ENCODE results near the gene SMIM33. TPM values are rescaled to one million over a fixed set of nuclear protein-coding genes. Genes with fewer than 3 reads are reported as not detected.

Gene SMIM33
- total and polyA plus RNA-seq, 2 donors (not counting 1 experiment from before 2014, with no cell fraction given) = not detected

DNA sequence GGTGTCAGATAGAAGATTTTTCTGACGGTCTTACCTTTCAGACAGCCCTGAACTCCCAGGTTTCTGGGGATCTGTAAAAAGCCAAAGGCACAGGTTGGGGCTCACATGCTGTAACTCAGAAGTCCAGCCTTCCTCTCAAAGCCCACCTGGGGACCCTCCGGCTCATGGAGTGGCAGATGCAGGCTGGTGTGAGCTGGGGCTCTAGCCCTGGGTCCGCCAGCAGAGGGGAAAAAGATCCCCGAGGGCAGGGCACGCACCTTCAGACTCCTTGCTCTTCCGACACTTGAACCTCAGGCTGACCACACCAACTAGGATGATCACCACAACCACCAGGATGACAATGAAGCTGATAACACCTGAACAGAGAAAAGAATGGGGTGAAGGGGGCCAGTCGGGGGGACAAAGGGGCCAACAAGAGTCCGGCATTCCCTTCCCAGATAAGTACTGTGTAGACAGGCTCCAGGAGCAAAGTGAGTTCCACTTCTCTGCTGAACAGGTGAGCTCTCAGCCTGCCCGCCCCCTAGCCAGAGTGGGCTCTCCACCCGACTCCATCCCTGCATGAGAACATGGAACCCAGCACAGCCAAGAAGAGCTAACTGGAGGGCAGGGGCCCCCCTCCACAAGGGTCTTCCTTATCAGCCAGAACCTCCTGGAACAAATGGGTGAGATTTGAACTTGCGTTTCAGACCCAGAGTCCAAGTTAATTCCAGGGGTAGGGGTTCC lies 16.1 kb upstream of the SMIM33 start:
- H3K27me3 ChIP-seq (ENCODE audit: control insufficient read depth, insufficient read depth, low read length) = no peaks in the 10 kb centered on the region
- TF ChIP-seq, protein P1, sequence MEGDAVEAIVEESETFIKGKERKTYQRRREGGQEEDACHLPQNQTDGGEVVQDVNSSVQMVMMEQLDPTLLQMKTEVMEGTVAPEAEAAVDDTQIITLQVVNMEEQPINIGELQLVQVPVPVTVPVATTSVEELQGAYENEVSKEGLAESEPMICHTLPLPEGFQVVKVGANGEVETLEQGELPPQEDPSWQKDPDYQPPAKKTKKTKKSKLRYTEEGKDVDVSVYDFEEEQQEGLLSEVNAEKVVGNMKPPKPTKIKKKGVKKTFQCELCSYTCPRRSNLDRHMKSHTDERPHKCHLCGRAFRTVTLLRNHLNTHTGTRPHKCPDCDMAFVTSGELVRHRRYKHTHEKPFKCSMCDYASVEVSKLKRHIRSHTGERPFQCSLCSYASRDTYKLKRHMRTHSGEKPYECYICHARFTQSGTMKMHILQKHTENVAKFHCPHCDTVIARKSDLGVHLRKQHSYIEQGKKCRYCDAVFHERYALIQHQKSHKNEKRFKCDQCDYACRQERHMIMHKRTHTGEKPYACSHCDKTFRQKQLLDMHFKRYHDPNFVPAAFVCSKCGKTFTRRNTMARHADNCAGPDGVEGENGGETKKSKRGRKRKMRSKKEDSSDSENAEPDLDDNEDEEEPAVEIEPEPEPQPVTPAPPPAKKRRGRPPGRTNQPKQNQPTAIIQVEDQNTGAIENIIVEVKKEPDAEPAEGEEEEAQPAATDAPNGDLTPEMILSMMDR (conservative IDR thresholded peaks at IDR 0.05 in 1 of 2, IDR thresholded peaks at IDR 0.05 in 1 of 2; ENCODE audit: low read depth in 1 of 2, low read length in 2 of 2) = no peak
- no peak for TF ChIP-seq EZH2 (IDR thresholded peaks at IDR 0.05; ENCODE audit: low read length, missing control alignments)
- no peaks in the 10 kb centered on the region for H4K20me1 ChIP-seq (ENCODE audit: control insufficient read depth, extremely low read depth, insufficient read depth, low read length)
- H3K4me2 ChIP-seq (ENCODE audit: extremely low read depth, insufficient read depth, low read length) = no peak overlapping the region
- no peak overlapping the region for H3K27ac ChIP-seq (ENCODE audit: insufficient read depth, low read length)
- H2AFZ ChIP-seq (ENCODE audit: low read length) = no peak overlapping the region
- H3K79me2 ChIP-seq (ENCODE audit: control insufficient read depth, insufficient read depth, low read length) = no peaks in the 10 kb centered on the region
- H3K9me3 ChIP-seq (ENCODE audit: control insufficient read depth, insufficient read depth, low read depth, low read length) = no peaks in the 10 kb centered on the region
- H3K36me3 ChIP-seq (ENCODE audit: control insufficient read depth, insufficient read depth, low read length) = no peaks in the 10 kb centered on the region
- no peaks in the 10 kb centered on the region for H3K4me1 ChIP-seq (ENCODE audit: control insufficient read depth, extremely low read depth, insufficient read depth, low read length)
- no peak for DNase-seq (ENCODE audit: low read depth in 2 of 2)
- no peak overlapping the region for H3K9ac ChIP-seq (ENCODE audit: insufficient read depth, low read length)
- H3K4me3 ChIP-seq (replicated peaks in 1 of 4; ENCODE audit: control extremely low read depth in 1 of 4, insufficient read depth in 1 of 4, low read depth in 3 of 4, low read length in 4 of 4) = no peak overlapping the region

DNA sequence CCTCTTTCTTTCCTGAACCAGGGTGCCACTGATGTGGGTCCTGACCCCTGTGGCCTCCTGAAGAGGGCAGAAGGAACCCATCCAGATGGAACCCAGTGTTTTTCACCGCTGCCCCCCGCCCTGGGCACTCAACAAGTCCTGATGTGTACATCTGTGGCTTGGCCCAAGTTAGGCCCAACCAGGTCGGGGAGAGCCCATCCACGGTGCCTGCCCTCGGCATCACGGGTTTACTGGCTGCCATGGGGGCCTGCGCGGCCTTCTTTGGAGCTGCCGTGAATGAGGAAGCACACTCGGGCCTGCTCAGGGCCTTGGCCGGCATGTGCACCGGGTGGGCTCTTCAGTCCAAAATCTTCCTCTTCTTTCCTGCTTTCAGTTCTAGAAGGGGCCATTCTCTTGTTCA lies 14.0 kb upstream of the SMIM33 start:
- H2AFZ ChIP-seq (ENCODE audit: low read length) = no peak overlapping the region
- H3K79me2 ChIP-seq (ENCODE audit: control insufficient read depth, insufficient read depth, low read length) = no peaks in the 10 kb centered on the region
- H3K4me2 ChIP-seq (ENCODE audit: extremely low read depth, insufficient read depth, low read length) = no peak overlapping the region
- H3K9ac ChIP-seq (ENCODE audit: insufficient read depth, low read length) = no peak overlapping the region
- no peaks in the 10 kb centered on the region for H3K27me3 ChIP-seq (ENCODE audit: control insufficient read depth, insufficient read depth, low read length)
- TF ChIP-seq, protein P1 (conservative IDR thresholded peaks at IDR 0.05 in 1 of 2, IDR thresholded peaks at IDR 0.05 in 1 of 2; ENCODE audit: low read depth in 1 of 2, low read length in 2 of 2) = no peak
- TF ChIP-seq EZH2 (IDR thresholded peaks at IDR 0.05; ENCODE audit: low read length, missing control alignments) = no peak
- H3K4me1 ChIP-seq (ENCODE audit: control insufficient read depth, extremely low read depth, insufficient read depth, low read length) = no peaks in the 10 kb centered on the region
- DNase-seq (ENCODE audit: low read depth in 2 of 2) = no peak
- no peaks in the 10 kb centered on the region for H3K9me3 ChIP-seq (ENCODE audit: control insufficient read depth, insufficient read depth, low read depth, low read length)
- no peaks in the 10 kb centered on the region for H4K20me1 ChIP-seq (ENCODE audit: control insufficient read depth, extremely low read depth, insufficient read depth, low read length)
- no peaks in the 10 kb centered on the region for H3K36me3 ChIP-seq (ENCODE audit: control insufficient read depth, insufficient read depth, low read length)
- no peak overlapping the region for H3K4me3 ChIP-seq (replicated peaks in 1 of 4; ENCODE audit: control extremely low read depth in 1 of 4, insufficient read depth in 1 of 4, low read depth in 3 of 4, low read length in 4 of 4)
- H3K27ac ChIP-seq (ENCODE audit: insufficient read depth, low read length) = no peak overlapping the region

DNA sequence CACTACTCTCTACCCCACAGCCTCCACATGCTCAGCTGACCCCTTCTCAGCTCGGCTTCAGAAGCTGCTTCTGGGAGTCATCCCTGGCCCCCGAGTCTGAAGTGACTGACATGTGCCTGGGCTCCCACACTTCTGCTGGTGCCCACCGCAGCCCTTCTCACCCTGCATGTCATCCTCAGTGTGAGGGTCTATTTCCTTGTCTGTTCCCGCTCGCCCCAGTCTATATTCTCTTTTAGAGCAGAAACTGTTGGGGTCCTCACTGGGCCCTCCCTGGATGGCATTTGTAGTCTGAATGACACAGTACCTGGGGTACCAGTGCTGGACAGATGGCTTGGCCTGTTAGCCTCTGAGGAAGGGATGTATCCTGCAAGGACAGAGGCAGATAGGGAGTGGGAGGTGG lies 13.6 kb upstream of the SMIM33 start:
- Histone ChIP-seq H3K36me3 (ENCODE audit: control insufficient read depth, insufficient read depth, low read length) (no peaks in the 10 kb centered on the region), H3K27me3 (ENCODE audit: control insufficient read depth, insufficient read depth, low read length) (no peaks in the 10 kb centered on the region), H4K20me1 (ENCODE audit: control insufficient read depth, extremely low read depth, insufficient read depth, low read length) (no peaks in the 10 kb centered on the region), H3K27ac (ENCODE audit: insufficient read depth, low read length) (no peak overlapping the region), H3K4me1 (ENCODE audit: control insufficient read depth, extremely low read depth, insufficient read depth, low read length) (no peaks in the 10 kb centered on the region), H3K79me2 (ENCODE audit: control insufficient read depth, insufficient read depth, low read length) (no peaks in the 10 kb centered on the region), H2AFZ (ENCODE audit: low read length) (no peak overlapping the region), H3K9me3 (ENCODE audit: control insufficient read depth, insufficient read depth, low read depth, low read length) (no peaks in the 10 kb centered on the region), H3K9ac (ENCODE audit: insufficient read depth, low read length) (no peak overlapping the region), H3K4me2 (ENCODE audit: extremely low read depth, insufficient read depth, low read length) (no peak overlapping the region), H3K4me3 (replicated peaks in 1 of 4; ENCODE audit: control extremely low read depth in 1 of 4, insufficient read depth in 1 of 4, low read depth in 3 of 4, low read length in 4 of 4) (no peak overlapping the region)
- TF ChIP-seq EZH2 (IDR thresholded peaks at IDR 0.05; ENCODE audit: low read length, missing control alignments) = no peak
- TF ChIP-seq, protein P1 (conservative IDR thresholded peaks at IDR 0.05 in 1 of 2, IDR thresholded peaks at IDR 0.05 in 1 of 2; ENCODE audit: low read depth in 1 of 2, low read length in 2 of 2) = no peak
- no peak for DNase-seq (ENCODE audit: low read depth in 2 of 2)

All from fibroblast of lung (primary cell).